ENCODE measurements around the gene STAU1.
"Not testable (repeated sequence)": the region's sequence is repeated elsewhere in the genome, so short reads cannot be mapped to it uniquely, and the experiment has no call there.

STAU1 gene

DNA sequence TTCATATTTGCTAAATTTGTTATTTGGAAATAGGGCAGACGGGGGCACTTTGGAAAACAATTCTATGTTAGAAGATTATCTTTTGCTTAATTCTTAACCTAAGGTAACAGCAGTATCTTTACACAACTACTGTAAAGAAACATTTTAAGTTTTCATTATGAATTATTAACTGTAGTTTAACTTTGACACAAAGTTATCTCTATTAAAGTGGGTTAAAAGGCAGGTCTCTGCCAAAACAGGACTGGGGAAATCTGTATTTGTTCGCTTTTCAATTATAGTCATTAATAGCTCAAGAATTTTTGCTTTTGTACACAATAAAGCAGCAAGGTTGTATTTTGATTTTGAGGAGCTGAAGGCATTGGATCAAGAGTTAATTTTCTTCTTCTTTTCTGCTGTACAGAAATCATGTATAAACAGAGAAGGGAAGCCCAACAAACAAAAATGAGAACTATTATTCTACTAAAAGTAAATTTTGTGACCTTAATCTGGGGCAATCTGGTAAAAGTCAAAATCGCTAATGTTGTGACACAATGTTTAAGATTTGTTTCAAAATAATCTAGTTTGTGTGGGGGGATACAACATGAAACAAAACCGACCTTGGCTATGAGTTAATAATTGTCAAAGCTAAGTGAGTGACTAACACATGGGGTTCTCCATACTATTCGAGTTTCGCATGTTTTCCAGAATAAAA is 2.9 kb downstream of the STAU1 start:
- H3K9me3 Mint-ChIP-seq: no peaks in the 10 kb centered on the region
- peaks cover 34% of the 10 kb centered on the region for H3K4me1 Mint-ChIP-seq
- H3K27ac Mint-ChIP-seq: no peak overlapping the region
- no peak overlapping the region for H3K4me3 Mint-ChIP-seq
- no peaks in the 10 kb centered on the region for H3K27me3 Mint-ChIP-seq
- ATAC-seq (ENCODE audit: low read depth) (no peak), DNase-seq (ENCODE audit: low spot score in 2 of 2) (no peak)
- H3K36me3 Mint-ChIP-seq: no peaks in the 10 kb centered on the region

DNA sequence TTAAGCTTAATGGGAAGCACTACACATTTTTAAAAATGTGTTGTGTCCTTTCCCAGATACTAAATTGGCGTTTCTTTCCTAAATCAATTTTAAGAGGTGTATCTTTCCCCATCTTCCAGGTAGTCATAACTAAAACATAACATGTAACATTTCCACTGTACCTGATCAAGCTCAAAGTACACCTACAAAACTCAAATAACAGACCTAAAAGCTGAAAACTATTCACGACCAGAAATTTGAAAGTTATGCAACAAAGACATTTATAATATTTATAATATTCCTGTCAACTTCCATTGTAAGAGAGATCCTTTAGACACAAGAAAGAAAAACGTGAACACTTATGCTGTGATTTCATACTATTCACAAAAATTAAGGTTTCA is 3.5 kb downstream of the STAU1 start:
- H3K27ac Mint-ChIP-seq: no peak overlapping the region
- ATAC-seq (ENCODE audit: low read depth) (no peak), DNase-seq (ENCODE audit: low spot score in 2 of 2) (no peak)
- H3K27me3 Mint-ChIP-seq: no peaks in the 10 kb centered on the region
- H3K4me3 Mint-ChIP-seq: no peak overlapping the region
- H3K36me3 Mint-ChIP-seq: no peaks in the 10 kb centered on the region
- H3K9me3 Mint-ChIP-seq: no peaks in the 10 kb centered on the region
- peaks cover 40% of the 10 kb centered on the region for H3K4me1 Mint-ChIP-seq

DNA sequence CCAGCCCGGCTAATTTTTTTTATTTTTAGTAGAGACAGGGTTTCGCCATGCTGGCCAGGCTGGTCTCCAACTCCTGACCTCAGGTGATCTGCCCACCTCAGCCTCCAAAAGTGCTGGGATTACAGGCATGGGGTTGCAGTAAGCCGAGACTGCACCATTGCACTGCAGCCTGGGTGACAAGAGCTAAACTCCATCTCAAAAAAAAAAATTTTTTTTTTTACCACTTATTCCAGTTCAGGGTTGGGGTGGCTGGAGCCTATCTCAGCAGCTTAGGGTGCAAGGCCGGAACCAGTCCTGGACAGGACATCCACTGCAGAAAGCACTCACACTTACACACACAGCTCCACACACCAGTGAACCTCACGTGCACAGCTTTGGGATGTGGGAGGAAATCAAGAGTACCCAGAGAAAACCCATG is 4.0 kb downstream of the STAU1 start:
- DNase-seq (ENCODE audit: low spot score in 2 of 2); H3K27me3 Mint-ChIP-seq; ATAC-seq (ENCODE audit: low read depth); H3K4me3 Mint-ChIP-seq; H3K36me3 Mint-ChIP-seq; H3K27ac Mint-ChIP-seq; H3K9me3 Mint-ChIP-seq: not testable (repeated sequence)
- peaks cover 43% of the 10 kb centered on the region for H3K4me1 Mint-ChIP-seq

DNA sequence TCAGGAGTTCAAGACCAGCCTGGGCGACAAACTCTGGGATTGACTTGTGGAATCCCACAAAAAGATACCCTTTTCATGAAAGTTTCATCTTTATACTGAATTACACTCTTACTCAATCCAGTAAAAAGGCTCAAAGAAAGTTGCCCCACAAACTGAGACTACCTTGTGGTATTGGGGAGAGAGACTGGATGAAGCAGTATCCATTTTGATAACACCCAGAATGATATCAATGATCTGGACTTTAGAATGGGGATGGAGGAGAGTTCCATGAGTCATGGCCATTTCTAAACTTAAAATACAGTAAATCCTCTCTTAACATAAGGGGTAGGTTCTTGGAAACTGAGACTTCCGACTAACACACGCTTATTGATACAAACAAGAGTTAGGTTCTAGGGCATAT is 4.7 kb downstream of the STAU1 start:
- DNase-seq (ENCODE audit: low spot score in 2 of 2) (no peak), ATAC-seq (ENCODE audit: low read depth) (no peak)
- Mint-ChIP-seq H3K4me1 (peaks cover 41% of the 10 kb centered on the region), H3K4me3 (no peak overlapping the region), H3K27ac (no peak overlapping the region), H3K36me3 (no peaks in the 10 kb centered on the region), H3K9me3 (no peaks in the 10 kb centered on the region), H3K27me3 (no peaks in the 10 kb centered on the region)

DNA sequence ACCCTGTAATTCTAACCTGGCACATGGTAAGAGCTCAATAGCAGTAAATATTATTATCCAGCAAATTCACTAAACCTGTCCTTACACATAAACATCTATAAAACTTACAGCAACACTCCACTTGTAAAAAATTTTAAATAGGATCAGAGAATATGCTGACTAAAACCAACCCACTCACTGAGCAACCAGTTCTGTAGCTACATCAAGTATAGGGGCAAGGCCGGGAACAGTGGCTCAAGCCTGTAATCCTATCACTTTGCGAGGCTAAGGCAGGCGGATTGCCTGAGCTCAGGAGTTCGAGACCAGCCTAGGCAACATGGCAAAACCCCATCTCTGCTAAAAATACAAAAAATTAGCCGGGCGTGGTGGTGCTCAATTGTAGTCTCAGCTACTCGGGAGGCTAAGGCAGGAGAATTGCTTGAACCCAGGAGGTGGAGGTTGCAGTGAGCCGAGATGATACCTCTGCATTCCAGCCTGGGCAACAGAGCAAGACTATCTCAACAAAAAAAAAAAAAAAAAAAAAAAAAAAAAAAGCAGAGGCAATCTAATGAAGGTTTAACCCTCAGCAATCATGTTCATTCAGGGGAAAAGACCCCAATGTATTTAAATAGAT is 6.8 kb downstream of the STAU1 start:
- Mint-ChIP-seq H3K27ac (peak overlapping the region; percentile 46), H3K36me3 (peaks cover 3% of the 10 kb centered on the region), H3K4me3 (no peak overlapping the region), H3K4me1 (peaks cover 33% of the 10 kb centered on the region), H3K9me3 (no peaks in the 10 kb centered on the region), H3K27me3 (no peaks in the 10 kb centered on the region)
- DNase-seq (ENCODE audit: low spot score in 2 of 2) (no peak), ATAC-seq (ENCODE audit: low read depth) (no peak)

DNA sequence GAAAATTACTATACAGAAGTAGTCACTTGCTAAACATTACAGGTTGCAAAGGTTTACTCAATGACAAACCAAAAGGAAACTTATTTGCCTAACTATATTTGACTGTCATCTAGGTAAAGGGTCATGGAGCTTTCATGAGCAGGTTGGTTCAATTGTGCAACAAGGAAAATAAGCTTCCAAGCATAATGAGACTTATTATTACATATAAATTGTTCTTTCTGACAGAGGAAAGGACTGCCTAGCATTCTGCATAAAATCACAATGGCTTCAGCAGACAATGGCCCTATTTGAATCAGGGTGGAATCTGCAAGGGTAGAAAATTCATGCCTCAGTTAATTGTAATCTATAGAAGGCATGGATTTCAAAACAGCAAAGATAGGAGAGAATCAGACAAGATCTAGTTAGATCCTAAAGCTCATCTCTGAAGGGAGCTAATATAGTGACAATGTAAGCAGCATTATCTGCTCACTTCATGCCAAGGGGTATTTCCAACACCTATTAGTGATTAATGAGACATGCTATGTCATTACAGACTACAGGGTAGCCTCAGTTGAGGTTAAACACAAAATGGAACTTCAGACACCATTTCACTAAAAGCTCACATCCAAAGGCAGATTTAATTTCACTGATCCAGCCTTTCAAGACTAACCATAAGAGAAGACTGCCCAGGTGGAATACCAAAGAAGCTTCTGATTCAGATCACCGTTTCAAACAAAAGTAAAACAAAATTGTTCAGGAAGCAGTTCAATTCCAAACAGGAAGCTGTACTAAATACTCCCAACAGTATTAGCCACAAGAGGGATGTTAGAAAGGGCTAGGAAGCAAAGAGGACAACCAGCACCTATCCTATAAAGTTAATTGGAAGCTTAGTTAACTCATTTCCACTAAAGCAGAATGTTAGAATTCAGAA is 8.5 kb downstream of the STAU1 start:
- Mint-ChIP-seq H3K27ac (peak overlapping the region; percentile 46), H3K4me1 (peaks cover 24% of the 10 kb centered on the region), H3K4me3 (no peak overlapping the region), H3K27me3 (no peaks in the 10 kb centered on the region), H3K9me3 (no peaks in the 10 kb centered on the region), H3K36me3 (peaks cover 5% of the 10 kb centered on the region)
- ATAC-seq (ENCODE audit: low read depth) (peak; percentile 86), DNase-seq (ENCODE audit: low spot score in 2 of 2) (no peak)

DNA sequence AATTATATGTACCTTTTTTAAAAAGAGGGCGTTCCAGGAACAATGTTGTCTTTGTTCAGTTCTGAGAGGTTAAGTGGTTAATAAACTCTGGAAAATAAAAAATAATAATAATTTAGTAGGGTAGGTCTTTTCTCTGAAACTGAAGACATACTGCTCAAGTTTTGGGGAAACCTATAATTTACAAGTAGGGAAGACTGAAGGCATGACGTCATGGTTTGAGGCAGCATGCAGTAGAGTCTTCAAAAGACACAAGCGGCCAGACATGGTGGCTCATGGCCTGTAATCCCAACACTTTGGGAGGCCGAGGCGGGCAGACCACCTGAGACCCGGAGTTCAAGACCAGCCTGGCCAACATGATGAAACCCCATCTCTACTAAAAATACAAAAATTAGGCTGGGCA is 14.0 kb downstream of the STAU1 start:
- no peaks in the 10 kb centered on the region for H3K9me3 Mint-ChIP-seq
- H3K4me1 Mint-ChIP-seq: peaks cover 10% of the 10 kb centered on the region
- no peaks in the 10 kb centered on the region for H3K27me3 Mint-ChIP-seq
- H3K27ac Mint-ChIP-seq: no peak overlapping the region
- no peak for ATAC-seq (ENCODE audit: low read depth)
- H3K4me3 Mint-ChIP-seq: no peak overlapping the region
- H3K36me3 Mint-ChIP-seq: peaks cover 15% of the 10 kb centered on the region
- no peak for DNase-seq (ENCODE audit: low spot score in 2 of 2)

DNA sequence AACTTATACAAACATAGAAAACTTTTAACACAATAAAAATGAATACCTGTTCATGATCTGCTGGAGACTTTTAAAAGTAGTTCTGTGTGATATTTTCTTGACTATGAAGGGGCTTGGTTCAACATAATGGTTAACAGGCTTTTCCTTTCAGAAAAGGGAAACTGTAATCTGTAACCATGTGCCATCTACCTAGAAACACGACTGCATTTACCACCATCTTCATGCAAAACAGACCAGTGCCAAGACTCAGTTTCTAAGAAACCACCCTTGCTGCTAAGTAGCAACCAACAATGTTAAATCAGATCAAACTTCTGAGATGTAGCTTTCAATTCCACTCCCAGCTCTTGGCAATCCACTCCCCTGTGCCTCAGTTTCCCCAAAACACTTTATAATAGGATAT is 15.7 kb downstream of the STAU1 start:
- Mint-ChIP-seq H3K4me1 (peaks cover 15% of the 10 kb centered on the region), H3K36me3 (peaks cover 12% of the 10 kb centered on the region), H3K27me3 (no peaks in the 10 kb centered on the region), H3K9me3 (no peaks in the 10 kb centered on the region), H3K4me3 (no peak overlapping the region), H3K27ac (no peak overlapping the region)
- ATAC-seq (ENCODE audit: low read depth) (no peak), DNase-seq (ENCODE audit: low spot score in 2 of 2) (no peak)

DNA sequence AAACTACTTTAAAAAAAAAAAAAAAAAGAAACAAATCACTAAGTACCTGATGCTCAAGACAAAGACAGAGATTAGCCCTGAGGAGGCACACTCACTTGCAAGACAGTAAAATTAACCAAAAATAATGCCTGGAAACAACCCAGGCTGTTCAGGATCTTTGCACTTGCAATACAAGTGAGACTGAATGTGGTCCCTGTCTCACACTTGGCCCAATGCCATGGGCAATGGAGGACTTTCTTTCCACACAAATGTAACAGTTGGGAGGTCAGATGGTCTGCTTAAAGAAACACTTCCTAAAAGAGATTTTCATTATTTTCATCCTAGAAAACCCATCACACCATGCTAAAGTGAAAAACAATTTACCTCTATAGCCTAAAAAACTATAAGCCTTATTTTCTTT is 16.2 kb downstream of the STAU1 start:
- Mint-ChIP-seq H3K4me1 (peaks cover 17% of the 10 kb centered on the region), H3K27me3 (no peaks in the 10 kb centered on the region), H3K9me3 (no peaks in the 10 kb centered on the region), H3K27ac (no peak overlapping the region), H3K4me3 (no peak overlapping the region), H3K36me3 (peaks cover 12% of the 10 kb centered on the region)
- DNase-seq (ENCODE audit: low spot score in 2 of 2) (no peak), ATAC-seq (ENCODE audit: low read depth) (no peak)

DNA sequence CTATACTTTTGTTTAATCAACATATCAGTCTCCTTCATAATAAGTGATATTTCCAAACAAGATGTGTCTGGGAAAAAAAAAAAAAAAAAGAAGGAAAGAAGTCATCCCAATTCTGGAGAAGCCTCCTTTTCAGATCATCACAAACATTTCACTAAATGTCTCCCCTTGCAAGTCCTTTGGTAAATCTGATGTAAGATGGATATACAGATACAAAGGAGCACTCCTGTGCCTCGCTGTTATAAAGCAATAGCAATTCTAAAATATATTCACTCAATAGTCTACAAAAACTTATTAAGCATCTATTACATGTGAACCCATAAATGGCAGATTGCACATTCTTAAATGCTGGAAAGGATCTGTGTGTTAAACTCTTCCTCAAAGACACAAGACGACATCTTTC is 17.4 kb downstream of the STAU1 start:
- H3K9me3 Mint-ChIP-seq: no peaks in the 10 kb centered on the region
- DNase-seq (ENCODE audit: low spot score in 2 of 2) (no peak), ATAC-seq (ENCODE audit: low read depth) (no peak)
- peaks cover 12% of the 10 kb centered on the region for H3K36me3 Mint-ChIP-seq
- H3K27me3 Mint-ChIP-seq: no peaks in the 10 kb centered on the region
- no peak overlapping the region for H3K27ac Mint-ChIP-seq
- H3K4me3 Mint-ChIP-seq: no peak overlapping the region
- peaks cover 27% of the 10 kb centered on the region for H3K4me1 Mint-ChIP-seq

DNA sequence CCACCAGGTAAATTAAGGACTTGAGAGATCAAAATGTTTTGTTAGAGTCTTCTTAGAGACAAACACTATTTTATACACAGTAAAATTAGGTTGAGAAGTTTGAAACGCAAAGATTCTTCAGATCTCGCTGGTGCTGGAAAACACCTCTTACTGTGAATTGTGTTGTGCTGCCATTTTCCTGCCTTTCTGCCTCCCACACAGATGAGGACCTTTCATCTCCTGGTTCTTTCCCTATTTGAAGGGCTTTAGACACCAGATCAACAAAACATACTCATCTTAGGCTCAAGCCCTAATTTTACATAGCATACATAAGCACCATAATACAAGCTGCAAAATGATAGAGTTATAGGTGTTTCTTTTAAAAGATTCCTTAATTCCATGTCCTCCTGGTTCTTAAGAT is 18.6 kb downstream of the STAU1 start:
- no peaks in the 10 kb centered on the region for H3K9me3 Mint-ChIP-seq
- no peak overlapping the region for H3K4me3 Mint-ChIP-seq
- ATAC-seq (ENCODE audit: low read depth) (no peak), DNase-seq (ENCODE audit: low spot score in 2 of 2) (no peak)
- peaks cover 13% of the 10 kb centered on the region for H3K36me3 Mint-ChIP-seq
- no peaks in the 10 kb centered on the region for H3K27me3 Mint-ChIP-seq
- peaks cover 28% of the 10 kb centered on the region for H3K4me1 Mint-ChIP-seq
- H3K27ac Mint-ChIP-seq: peak overlapping the region; percentile 24

DNA sequence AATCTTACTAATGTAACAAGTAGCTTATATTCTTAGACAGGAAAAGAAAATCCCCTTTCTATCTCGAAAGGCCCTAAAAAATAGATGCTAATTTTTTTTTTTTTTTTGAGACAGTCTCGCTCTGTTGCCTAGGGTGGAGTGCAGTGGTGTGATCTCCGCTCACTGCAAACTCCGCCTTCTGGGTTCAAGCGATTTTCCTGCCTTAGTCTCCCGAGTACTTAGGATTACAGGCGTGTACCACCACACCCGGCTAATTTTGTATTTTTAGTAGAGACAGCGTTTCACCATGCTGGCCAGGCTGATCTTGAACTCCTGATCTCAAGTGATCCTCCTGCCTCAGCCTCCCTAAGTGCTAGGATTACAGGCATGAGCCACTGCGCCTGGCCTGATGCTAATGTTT is 19.3 kb downstream of the STAU1 start:
- ATAC-seq (ENCODE audit: low read depth): not testable (repeated sequence)
- H3K27ac Mint-ChIP-seq: peak overlapping the region; percentile 24
- peaks cover 13% of the 10 kb centered on the region for H3K36me3 Mint-ChIP-seq

DNA sequence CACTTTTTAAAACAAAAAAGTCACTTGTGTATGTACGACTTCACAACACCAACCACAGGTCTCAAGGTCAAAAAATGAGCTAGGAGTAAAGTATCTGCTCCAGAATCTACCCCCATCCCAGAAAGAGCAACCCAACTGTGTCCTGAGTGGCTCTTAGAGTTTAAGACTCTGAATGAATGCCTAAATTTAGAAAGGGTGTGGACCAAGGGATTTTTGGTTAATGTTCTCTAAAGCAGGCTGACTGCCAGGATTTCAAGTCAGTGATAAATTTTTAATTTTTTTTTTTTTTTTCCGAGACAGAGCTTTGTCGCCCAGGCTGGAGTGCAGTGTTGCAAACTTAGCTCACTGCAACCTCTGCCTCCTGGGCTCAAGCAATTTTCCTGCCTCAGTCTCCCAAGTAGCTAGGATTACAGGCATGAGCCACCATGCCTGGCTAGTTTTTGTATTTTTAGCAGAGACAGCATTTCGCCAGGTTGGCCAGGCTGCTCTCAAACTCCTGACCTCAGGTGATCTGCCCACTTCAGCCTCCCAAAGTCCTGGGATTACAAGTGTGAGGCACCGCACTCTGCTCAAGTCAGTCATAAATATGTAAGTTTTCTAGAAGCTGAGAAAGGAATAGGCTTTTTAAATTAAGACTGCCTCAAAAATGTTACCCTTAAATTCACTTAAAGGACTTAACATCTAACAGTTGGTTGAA is 20.2 kb downstream of the STAU1 start:
- no peak for ATAC-seq (ENCODE audit: low read depth)
- H3K9me3 Mint-ChIP-seq: no peaks in the 10 kb centered on the region
- H3K27ac Mint-ChIP-seq: peak overlapping the region; percentile 83
- H3K36me3 Mint-ChIP-seq: peaks cover 13% of the 10 kb centered on the region
- peak overlapping the region; percentile 6 for H3K4me3 Mint-ChIP-seq
- no peak for DNase-seq (ENCODE audit: low spot score in 2 of 2)
- no peaks in the 10 kb centered on the region for H3K27me3 Mint-ChIP-seq
- peaks cover 28% of the 10 kb centered on the region for H3K4me1 Mint-ChIP-seq

More for the DNA sequence above, 19.3 kb downstream of the STAU1 start:
- DNase-seq (ENCODE audit: low spot score in 2 of 2); H3K4me3 Mint-ChIP-seq; H3K9me3 Mint-ChIP-seq; H3K27me3 Mint-ChIP-seq: not testable (repeated sequence)
- H3K4me1 Mint-ChIP-seq: peaks cover 28% of the 10 kb centered on the region

Measured in memory B cell (primary cell).